H9 (cell line): ENCODE measurements around the gene CYP19A1. TPM values are rescaled to one million over a fixed set of nuclear protein-coding genes. Genes with fewer than 3 reads are reported as not detected.

Experiments
- DNase-seq: peaks from one replicate; pipeline ENCODE4 v3.0.0-alpha.2; 2017
- H2AFZ ChIP-seq: one replicate; pipeline ENCODE4 v1.6.1; 2013; ENCODE audit warnings: mild to moderate bottlenecking, low read length, control low read depth, moderate library complexity
- H2AK5ac ChIP-seq: 2 replicates; pipeline ENCODE4 v1.6.1; 2013; ENCODE audit warnings: low read length, control low read depth, mixed read lengths; ENCODE audit not compliant: insufficient read length
- H2BK120ac ChIP-seq: one replicate; pipeline ENCODE4 v1.6.1; 2013; ENCODE audit warnings: low read depth, mild to moderate bottlenecking, low read length, control low read depth, inconsistent platforms; ENCODE audit not compliant: poor library complexity, severe bottlenecking
- H2BK12ac ChIP-seq: 2 replicates; pipeline ENCODE4 v1.6.1; 2013; ENCODE audit warnings: low read length, control low read depth, mixed read lengths, low read depth; ENCODE audit not compliant: insufficient read length
- H2BK15ac ChIP-seq: 2 replicates; pipeline ENCODE4 v1.6.1; 2013; ENCODE audit warnings: low read depth, low read length, control low read depth
- H2BK20ac ChIP-seq: one replicate; pipeline ENCODE4 v1.6.1; 2013; ENCODE audit warnings: low read depth, mild to moderate bottlenecking, low read length, control low read depth, inconsistent platforms; ENCODE audit not compliant: poor library complexity, severe bottlenecking
- H2BK5ac ChIP-seq: 2 replicates; pipeline ENCODE4 v1.6.1; 2013; ENCODE audit warnings: low read length, control low read depth, mixed read lengths; ENCODE audit not compliant: insufficient read length
- H3K14ac ChIP-seq: 2 replicates; pipeline ENCODE4 v1.6.1; 2013; ENCODE audit warnings: low read length, control low read depth; ENCODE audit not compliant: insufficient read depth
- H3K18ac ChIP-seq: 2 replicates; pipeline ENCODE4 v1.6.1; 2013; ENCODE audit warnings: low read depth, mild to moderate bottlenecking, mixed read lengths, low read length, control low read depth; ENCODE audit not compliant: insufficient read length
- H3K23ac ChIP-seq: 2 replicates; pipeline ENCODE4 v1.6.1; 2013; ENCODE audit warnings: low read length, control low read depth, mixed read lengths, low read depth; ENCODE audit not compliant: insufficient read length
- H3K23me2 ChIP-seq: 2 replicates; pipeline ENCODE4 v1.6.1; 2013; ENCODE audit warnings: low read depth, mild to moderate bottlenecking, mixed read lengths, low read length, control low read depth; ENCODE audit not compliant: insufficient read length, poor library complexity, severe bottlenecking
- H3K27ac ChIP-seq: 2 replicates; pipeline ENCODE4 v1.5.1; 2013; ENCODE audit warnings: low read length, control low read depth, mixed read lengths, low read depth; ENCODE audit not compliant: insufficient read length
- H3K27me3 ChIP-seq: 2 replicates; pipeline ENCODE4 v1.6.1; 2013; ENCODE audit warnings: low read length, control low read depth, inconsistent platforms; ENCODE audit not compliant: insufficient read depth
- H3K4ac ChIP-seq: 2 replicates; pipeline ENCODE4 v1.6.1; 2013; ENCODE audit warnings: low read depth, mild to moderate bottlenecking, control low read depth, inconsistent platforms, low read length, moderate library complexity
- H3K4me1 ChIP-seq: 2 replicates; pipeline ENCODE4 v1.6.1; 2013; ENCODE audit warnings: low read length, control low read depth, inconsistent platforms; ENCODE audit not compliant: insufficient read depth
- H3K4me2 ChIP-seq: 2 replicates; pipeline ENCODE4 v1.6.1; 2013; ENCODE audit warnings: low read length, control low read depth, mixed read lengths; ENCODE audit not compliant: insufficient read length, insufficient read depth
- H3K56ac ChIP-seq: 2 replicates; pipeline ENCODE4 v1.6.1; 2013; ENCODE audit warnings: low read depth, mild to moderate bottlenecking, mixed read lengths, low read length, control low read depth; ENCODE audit not compliant: insufficient read length
- H3K79me1 ChIP-seq: 2 replicates; pipeline ENCODE4 v1.6.1; 2013; ENCODE audit warnings: low read depth, mild to moderate bottlenecking, moderate library complexity, low read length, control low read depth, inconsistent platforms; ENCODE audit not compliant: insufficient read depth, poor library complexity, severe bottlenecking
- H3K79me2 ChIP-seq: 2 replicates; pipeline ENCODE4 v1.6.1; 2013; ENCODE audit warnings: low read length, control low read depth, inconsistent platforms; ENCODE audit not compliant: insufficient read depth
- H3K9ac ChIP-seq: 2 replicates; pipeline ENCODE4 v1.6.1; 2013; ENCODE audit warnings: low read length, control low read depth, mixed read lengths; ENCODE audit not compliant: insufficient read length; ENCODE audit errors: extremely low read depth
- H3K9me3 ChIP-seq: one replicate; pipeline ENCODE4 v1.6.1; 2013; ENCODE audit warnings: low read depth, low read length, inconsistent platforms; ENCODE audit not compliant: control insufficient read depth
- H3T11ph ChIP-seq: one replicate; pipeline ENCODE4 v1.6.1; 2013; ENCODE audit warnings: mild to moderate bottlenecking, low read length, control low read depth, inconsistent platforms
- H4K20me1 ChIP-seq: one replicate; pipeline ENCODE4 v1.6.1; 2013; ENCODE audit not compliant: control insufficient read depth, insufficient read length, insufficient read depth
- H4K5ac ChIP-seq: 2 replicates; pipeline ENCODE4 v1.6.1; 2013; ENCODE audit warnings: low read depth, mild to moderate bottlenecking, mixed read lengths, low read length, control low read depth; ENCODE audit not compliant: insufficient read length
- H4K8ac ChIP-seq: replicated peaks from 2 replicates; pipeline ENCODE4 v1.6.1; 2013; ENCODE audit warnings: low read length, control low read depth, mixed read lengths, low read depth; ENCODE audit not compliant: insufficient read length
- H4K91ac ChIP-seq: 2 replicates; pipeline ENCODE4 v1.6.1; 2013; ENCODE audit warnings: low read depth, mild to moderate bottlenecking, moderate library complexity, mixed read lengths, low read length, control low read depth; ENCODE audit not compliant: insufficient read length
- H3K27ac Mint-ChIP-seq, 3 experiments: 2 replicates in 2 of 3; 3 replicates in 1 of 3; pipeline ENCODE4 v1.8.0; 2020 to 2021; ENCODE audit warnings: mixed read lengths in 3 of 3, mild to moderate bottlenecking in 1 of 3, moderate library complexity in 1 of 3
- H3K27me3 Mint-ChIP-seq: 2 replicates; pipeline ENCODE4 v1.8.0; 2021; ENCODE audit warnings: low read depth, mild to moderate bottlenecking, moderate library complexity, mixed read lengths
- H3K36me3 Mint-ChIP-seq, 3 experiments: 2 replicates in 2 of 3; 3 replicates in 1 of 3; pipeline ENCODE4 v1.8.0; 2020 to 2021; ENCODE audit warnings: low read depth in 3 of 3, mixed read lengths in 3 of 3; ENCODE audit not compliant: insufficient read depth in 1 of 3
- H3K4me1 Mint-ChIP-seq, 2 experiments: 2 replicates each; pipeline ENCODE4 v1.8.0; 2020; ENCODE audit warnings: mixed read lengths in 2 of 2
- H3K4me3 Mint-ChIP-seq, 2 experiments: 2 replicates in 1 of 2; 3 replicates in 1 of 2; pipeline ENCODE4 v1.8.0; 2020 to 2021; ENCODE audit warnings: mild to moderate bottlenecking in 2 of 2, mixed read lengths in 2 of 2, moderate library complexity in 1 of 2
- H3K9me3 Mint-ChIP-seq, 2 experiments: 2 replicates in 1 of 2; 3 replicates in 1 of 2; pipeline ENCODE4 v1.8.0; 2020; ENCODE audit warnings: mild to moderate bottlenecking in 2 of 2, mixed read lengths in 2 of 2, moderate library complexity in 1 of 2
- CTCF ChIP-seq: fragments of 200-600 bp; sonication (generic); conservative IDR thresholded peaks from 3 replicates; pipeline ENCODE4 v1.8.0; 2021; ENCODE audit warnings: antibody characterized with exemption, mild to moderate bottlenecking
- WGBS: extraction: QIAGEN DNeasy Blood & Tissue Kit; methylation state at CpG from one replicate; pipeline ENCODE4 v1.1.7; 2013; ENCODE audit warnings: missing lambda C conversion rate, low lambda C conversion rate, mixed read lengths; ENCODE audit not compliant: insufficient read length; ENCODE audit errors: extremely low coverage; 5-methylcytosine and 5-hydroxymethylcytosine counted together
- total RNA-seq: library from RNA; stranded (reverse); gene quantifications from 2 replicates; pipeline ENCODE4 v1.2.1, GENCODE V29; 2021

Gene CYP19A1
- total RNA-seq, 1 experiment from 2014 or later, result not detected

DNA sequence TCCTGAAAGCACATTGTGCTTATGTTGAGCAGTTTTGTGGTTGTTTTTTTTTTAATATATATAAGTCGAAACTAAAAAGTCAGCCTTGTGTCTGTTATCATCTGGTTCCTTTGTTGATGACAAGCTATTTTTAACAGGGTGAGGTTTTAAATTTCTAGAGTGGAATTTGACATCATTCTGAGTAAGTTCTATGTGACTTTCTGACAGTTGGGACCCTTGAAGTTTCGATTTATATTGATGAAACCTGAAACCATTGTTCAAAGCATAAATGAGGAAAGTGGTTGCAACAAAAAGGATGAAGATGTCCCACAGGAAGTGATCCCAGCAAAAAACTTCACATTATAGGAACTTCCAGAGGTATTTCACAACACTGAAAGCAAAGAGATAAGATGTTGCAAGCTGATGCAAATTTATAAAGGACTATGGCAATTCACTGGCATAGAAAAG lies 94.0 kb downstream of the CYP19A1 start:
- no peak overlapping the region for H3K18ac ChIP-seq
- H3K27me3 Mint-ChIP-seq, result peaks cover 3% of the 10 kb centered on the region

More for the DNA sequence above, 94.0 kb downstream of the CYP19A1 start:
- no peak overlapping the region for H2BK120ac ChIP-seq
- no peak overlapping the region for H3T11ph ChIP-seq
- no peak overlapping the region for H3K9ac ChIP-seq
- H3K79me2 ChIP-seq, result no peaks in the 10 kb centered on the region
- H3K14ac ChIP-seq, result no peak overlapping the region
- H4K5ac ChIP-seq, result no peak overlapping the region
- H2BK20ac ChIP-seq, result no peak overlapping the region
- no peak overlapping the region for H2BK5ac ChIP-seq
- H3K23ac ChIP-seq, result no peak overlapping the region
- no peak overlapping the region for H4K91ac ChIP-seq
- no peaks in the 10 kb centered on the region for H3K23me2 ChIP-seq
- Mint-ChIP-seq H3K4me3 (no peak overlapping the region), H3K9me3 (no peaks in the 10 kb centered on the region), H3K4me1 (peaks cover 11 to 17% of the 10 kb centered on the region in 2 experiments), H3K36me3 (no peaks in the 10 kb centered on the region; a peak in 1 of 7 replicates), H3K27ac (no peak overlapping the region)
- DNase-seq, result no peak
- no peak overlapping the region for H2BK12ac ChIP-seq
- H3K9me3 ChIP-seq, result no peaks in the 10 kb centered on the region
- H3K4me2 ChIP-seq, result no peak overlapping the region
- no peak overlapping the region for H3K27ac ChIP-seq
- no peak overlapping the region for H2BK15ac ChIP-seq
- no peak overlapping the region for H2AFZ ChIP-seq
- H2AK5ac ChIP-seq, result no peak overlapping the region
- no peaks in the 10 kb centered on the region for H3K27me3 ChIP-seq
- H4K8ac ChIP-seq, result no peak overlapping the region
- no peak overlapping the region for H3K4ac ChIP-seq
- H4K20me1 ChIP-seq, result no peaks in the 10 kb centered on the region
- peaks cover 2% of the 10 kb centered on the region; the same call in 1 of the 2 replicates for H3K4me1 ChIP-seq
- WGBS, result no CpG with 5 or more reads among the region's 2 CpGs
- no peak for TF ChIP-seq CTCF
- no peaks in the 10 kb centered on the region for H3K79me1 ChIP-seq
- no peak overlapping the region for H3K56ac ChIP-seq
